Hematopoietic multipotent progenitor cell (in vitro differentiated cells): ENCODE results near the gene TFF2. TPM values are rescaled to one million over a fixed set of nuclear protein-coding genes. Genes with fewer than 3 reads are reported as not detected.

ENCODE experiments used
- DNase-seq, 3 donors: peaks; one replicate each; pipeline ENCODE4 v3.0.0-alpha.2; 2011 to 2015; ENCODE audit warnings: low read depth in 2 of 3, low spot score in 2 of 3
- total RNA-seq: library from RNA; depleted of rRNA; stranded (reverse); fragments of >200 nt; gene quantifications from one replicate; pipeline ENCODE4 v1.2.3, GENCODE V29; 2012

TFF2 gene
- total RNA-seq, 1 donor, result not detected

GRCh38 chr21:42330380-42331371, 20.1 kb downstream of the TFF2 start:
- no peak for DNase-seq

- no peak for DNase-seq
Measured at GRCh38 chr21:42324896-42325295, 25.9 kb downstream of the TFF2 start.

GRCh38 chr21:42321845-42322244, 28.9 kb downstream of the TFF2 start:
- no peak for DNase-seq

- DNase-seq, result no peak
Measured at GRCh38 chr21:42321231-42321630, 29.6 kb downstream of the TFF2 start.

GRCh38 chr21:42320791-42321190, 30.0 kb downstream of the TFF2 start:
- DNase-seq, result no peak

- DNase-seq, result no peak
Measured at GRCh38 chr21:42319851-42320572, 30.8 kb downstream of the TFF2 start.

GRCh38 chr21:42319376-42319775, 31.4 kb downstream of the TFF2 start:
- DNase-seq, result peak in 2 of 3 donors; percentile 65 to 77

GRCh38 chr21:42317826-42318746, 32.7 kb downstream of the TFF2 start:
- DNase-seq, result no peak

- no peak for DNase-seq
Measured at GRCh38 chr21:42317341-42317741, 33.5 kb downstream of the TFF2 start.

GRCh38 chr21:42316891-42317290, 33.9 kb downstream of the TFF2 start:
- no peak for DNase-seq

GRCh38 chr21:42315296-42315891, 35.4 kb downstream of the TFF2 start, which contains the start of gene TFF3:
TFF3 (minus strand) TSS chr21:42315409; CDS start chr21:42315374, 35 bp downstream.
- DNase-seq, result no peak

- DNase-seq, result no peak
Measured at GRCh38 chr21:42314616-42315295, 36.0 kb downstream of the TFF2 start.

- no peak for DNase-seq
Measured at GRCh38 chr21:42313501-42313969, 37.3 kb downstream of the TFF2 start.

- no peak for DNase-seq
Measured at GRCh38 chr21:42312626-42313104, 38.1 kb downstream of the TFF2 start.

GRCh38 chr21:42311816-42312625, 38.8 kb downstream of the TFF2 start:
- no peak for DNase-seq

GRCh38 chr21:42311160-42311559, 39.6 kb downstream of the TFF2 start:
- DNase-seq, result no peak

GRCh38 chr21:42310411-42311001, 40.3 kb downstream of the TFF2 start:
- no peak for DNase-seq

- DNase-seq, result peak; percentile 30 to 87 (median 74)
Measured at GRCh38 chr21:42309753-42310213, 41.0 kb downstream of the TFF2 start.
